ENCODE measurements around the gene LRMDA. TPM values are rescaled to one million over a fixed set of nuclear protein-coding genes. Genes with fewer than 3 reads are reported as not detected.

LRMDA gene
- total RNA-seq, 1 experiment from 2014 or later: not detected

DNA sequence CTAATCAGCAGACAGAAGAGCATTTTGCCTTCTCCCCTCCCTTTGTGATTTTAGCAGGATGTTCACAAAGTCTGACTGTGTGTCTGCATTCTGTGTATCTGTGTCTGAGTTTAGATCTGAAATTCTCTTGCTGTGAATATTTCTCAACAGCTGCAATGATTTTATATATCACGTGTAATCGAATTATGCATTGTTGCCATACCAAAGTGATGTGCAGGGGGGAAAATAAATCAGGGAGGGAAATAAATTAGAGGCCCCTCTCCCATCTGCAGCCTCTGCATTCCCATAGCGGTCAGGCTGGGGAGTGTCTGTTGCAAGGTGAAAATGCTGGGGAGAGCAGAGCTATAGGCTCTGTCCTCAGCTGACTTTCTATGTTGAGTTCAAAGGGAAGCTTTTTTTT lies 209.0 kb downstream of the LRMDA start:
- Histone ChIP-seq H3K4me1 (ENCODE audit: insufficient read depth, low read length, poor library complexity, severe bottlenecking) (no peaks in the 10 kb centered on the region), H3K9me3 (ENCODE audit: low read depth, low read length, poor library complexity, severe bottlenecking) (no peaks in the 10 kb centered on the region), H3K36me3 (ENCODE audit: insufficient read depth, low read length, poor library complexity, severe bottlenecking) (no peaks in the 10 kb centered on the region), H3K4me3 (ENCODE audit: low read depth, low read length, poor library complexity, severe bottlenecking) (no peak overlapping the region), H3K27me3 (replicated peaks; ENCODE audit: insufficient read depth, low read depth, low read length, poor library complexity) (peaks cover 50% of the 10 kb centered on the region), H3K27ac (ENCODE audit: low read depth, low read length, poor library complexity, severe bottlenecking) (no peak overlapping the region)
- no peak for DNase-seq (ENCODE audit: low spot score)
- ChIA-PET POLR2A (ENCODE audit: low non-redundant PET) (no interaction called here), CTCF (no interaction called here)
- TF ChIP-seq, protein P1, sequence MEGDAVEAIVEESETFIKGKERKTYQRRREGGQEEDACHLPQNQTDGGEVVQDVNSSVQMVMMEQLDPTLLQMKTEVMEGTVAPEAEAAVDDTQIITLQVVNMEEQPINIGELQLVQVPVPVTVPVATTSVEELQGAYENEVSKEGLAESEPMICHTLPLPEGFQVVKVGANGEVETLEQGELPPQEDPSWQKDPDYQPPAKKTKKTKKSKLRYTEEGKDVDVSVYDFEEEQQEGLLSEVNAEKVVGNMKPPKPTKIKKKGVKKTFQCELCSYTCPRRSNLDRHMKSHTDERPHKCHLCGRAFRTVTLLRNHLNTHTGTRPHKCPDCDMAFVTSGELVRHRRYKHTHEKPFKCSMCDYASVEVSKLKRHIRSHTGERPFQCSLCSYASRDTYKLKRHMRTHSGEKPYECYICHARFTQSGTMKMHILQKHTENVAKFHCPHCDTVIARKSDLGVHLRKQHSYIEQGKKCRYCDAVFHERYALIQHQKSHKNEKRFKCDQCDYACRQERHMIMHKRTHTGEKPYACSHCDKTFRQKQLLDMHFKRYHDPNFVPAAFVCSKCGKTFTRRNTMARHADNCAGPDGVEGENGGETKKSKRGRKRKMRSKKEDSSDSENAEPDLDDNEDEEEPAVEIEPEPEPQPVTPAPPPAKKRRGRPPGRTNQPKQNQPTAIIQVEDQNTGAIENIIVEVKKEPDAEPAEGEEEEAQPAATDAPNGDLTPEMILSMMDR (conservative IDR thresholded peaks at IDR 0.05; ENCODE audit: low read depth, low read length): no peak
- no peak for TF ChIP-seq EZH2 (IDR thresholded peaks at IDR 0.05; ENCODE audit: borderline replicate concordance, low read depth, low read length, poor library complexity, severe bottlenecking)
- BruUV-seq (replicated peaks): no TSS peak
- intact Hi-C loops (cut with micrococcal nuclease; ENCODE audit: unreplicated experiment): no loop called here

DNA sequence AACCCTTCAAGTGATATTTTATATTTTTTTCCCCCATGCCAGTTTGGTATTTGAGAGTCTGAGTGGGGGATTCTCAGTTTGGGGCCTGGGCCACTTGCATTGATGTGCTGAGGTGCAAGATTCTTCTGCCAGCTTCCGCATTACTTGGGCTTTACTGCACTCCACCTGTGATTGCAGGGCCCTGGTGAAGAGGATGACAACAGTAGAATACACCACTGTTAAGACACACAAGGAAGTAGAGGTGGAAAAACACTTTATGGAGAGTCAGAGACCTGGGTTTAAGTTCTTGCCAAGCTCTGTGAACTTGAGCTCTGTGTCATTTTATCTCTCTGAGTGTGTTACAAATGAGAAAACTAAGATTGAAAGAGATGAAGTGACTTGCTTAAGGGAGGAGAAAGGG lies 209.4 kb downstream of the LRMDA start:
- intact Hi-C loops (cut with micrococcal nuclease; ENCODE audit: unreplicated experiment): no loop called here
- Histone ChIP-seq H3K36me3 (ENCODE audit: insufficient read depth, low read length, poor library complexity, severe bottlenecking) (no peaks in the 10 kb centered on the region), H3K4me1 (ENCODE audit: insufficient read depth, low read length, poor library complexity, severe bottlenecking) (no peaks in the 10 kb centered on the region), H3K9me3 (ENCODE audit: low read depth, low read length, poor library complexity, severe bottlenecking) (no peaks in the 10 kb centered on the region), H3K27me3 (replicated peaks; ENCODE audit: insufficient read depth, low read depth, low read length, poor library complexity) (peaks cover 47% of the 10 kb centered on the region), H3K4me3 (ENCODE audit: low read depth, low read length, poor library complexity, severe bottlenecking) (no peak overlapping the region), H3K27ac (ENCODE audit: low read depth, low read length, poor library complexity, severe bottlenecking) (no peak overlapping the region)
- ChIA-PET CTCF (no interaction called here), POLR2A (ENCODE audit: low non-redundant PET) (no interaction called here)
- TF ChIP-seq, protein P1 (conservative IDR thresholded peaks at IDR 0.05; ENCODE audit: low read depth, low read length): no peak
- no peak for TF ChIP-seq EZH2 (IDR thresholded peaks at IDR 0.05; ENCODE audit: borderline replicate concordance, low read depth, low read length, poor library complexity, severe bottlenecking)
- no peak for DNase-seq (ENCODE audit: low spot score)
- BruUV-seq (replicated peaks): no TSS peak

DNA sequence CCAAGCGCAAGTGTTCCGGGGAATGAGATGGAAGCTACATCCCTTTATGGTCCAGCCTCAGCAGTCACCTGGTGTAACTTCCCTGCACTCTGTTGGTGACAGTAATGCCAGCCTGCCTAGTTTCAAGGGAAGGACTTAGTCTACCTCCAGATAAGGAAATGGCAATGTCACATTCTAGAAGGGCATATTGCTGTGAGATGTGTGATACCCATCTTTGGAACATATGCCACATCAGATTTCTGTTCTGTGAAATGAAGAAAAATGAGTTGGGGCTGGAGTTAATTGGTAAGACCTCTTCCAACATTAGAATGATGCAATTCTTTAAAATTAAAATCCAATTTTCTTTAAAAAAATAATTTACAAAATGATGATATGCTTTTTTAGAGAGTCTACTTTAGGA lies 212.0 kb downstream of the LRMDA start:
- H3K27ac ChIP-seq (ENCODE audit: low read depth, low read length, poor library complexity, severe bottlenecking): no peak overlapping the region
- H3K9me3 ChIP-seq (ENCODE audit: low read depth, low read length, poor library complexity, severe bottlenecking): no peaks in the 10 kb centered on the region
- ChIA-PET POLR2A (ENCODE audit: low non-redundant PET) (no interaction called here), CTCF (no interaction called here)
- no peaks in the 10 kb centered on the region for H3K4me1 ChIP-seq (ENCODE audit: insufficient read depth, low read length, poor library complexity, severe bottlenecking)
- TF ChIP-seq, protein P1 (conservative IDR thresholded peaks at IDR 0.05; ENCODE audit: low read depth, low read length): no peak
- TF ChIP-seq EZH2 (IDR thresholded peaks at IDR 0.05; ENCODE audit: borderline replicate concordance, low read depth, low read length, poor library complexity, severe bottlenecking): no peak
- H3K36me3 ChIP-seq (ENCODE audit: insufficient read depth, low read length, poor library complexity, severe bottlenecking): no peaks in the 10 kb centered on the region
- H3K4me3 ChIP-seq (ENCODE audit: low read depth, low read length, poor library complexity, severe bottlenecking): no peak overlapping the region
- peaks cover 39% of the 10 kb centered on the region for H3K27me3 ChIP-seq (replicated peaks; ENCODE audit: insufficient read depth, low read depth, low read length, poor library complexity)
- no peak for DNase-seq (ENCODE audit: low spot score)
- intact Hi-C loops (cut with micrococcal nuclease; ENCODE audit: unreplicated experiment): no loop called here
- BruUV-seq (replicated peaks): no TSS peak
